GM12891 (cell line): ENCODE results near the gene WBP1.

Experiments
- PAX5 ChIP-seq: IDR thresholded peaks from 2 replicates; pipeline ENCODE4 v1.6.1; 2011; ENCODE audit warnings: low read length, moderate library complexity, mild to moderate bottlenecking; ENCODE audit not compliant: insufficient read depth, severe bottlenecking
- POLR2A ChIP-seq: IDR thresholded peaks from 2 replicates; pipeline ENCODE4 v1.6.1; 2011; ENCODE audit warnings: low read depth, low read length, control low read depth
- POLR2AphosphoS5 ChIP-seq: IDR thresholded peaks from 2 replicates; pipeline ENCODE4 v1.6.1; 2011; ENCODE audit warnings: low read depth, low read length, control low read depth
- POU2F2 ChIP-seq: IDR thresholded peaks from 2 replicates; pipeline ENCODE4 v1.6.1; 2011; ENCODE audit warnings: low read depth, mild to moderate bottlenecking, control low read depth, low read length, moderate library complexity
- SPI1 ChIP-seq: IDR thresholded peaks from 2 replicates; pipeline ENCODE4 v1.6.1; 2011; ENCODE audit warnings: low read depth, low read length, control low read depth
- TAF1 ChIP-seq: IDR thresholded peaks from 2 replicates; pipeline ENCODE4 v1.6.1; 2011; ENCODE audit warnings: low read depth, low read length, control low read depth

DNA sequence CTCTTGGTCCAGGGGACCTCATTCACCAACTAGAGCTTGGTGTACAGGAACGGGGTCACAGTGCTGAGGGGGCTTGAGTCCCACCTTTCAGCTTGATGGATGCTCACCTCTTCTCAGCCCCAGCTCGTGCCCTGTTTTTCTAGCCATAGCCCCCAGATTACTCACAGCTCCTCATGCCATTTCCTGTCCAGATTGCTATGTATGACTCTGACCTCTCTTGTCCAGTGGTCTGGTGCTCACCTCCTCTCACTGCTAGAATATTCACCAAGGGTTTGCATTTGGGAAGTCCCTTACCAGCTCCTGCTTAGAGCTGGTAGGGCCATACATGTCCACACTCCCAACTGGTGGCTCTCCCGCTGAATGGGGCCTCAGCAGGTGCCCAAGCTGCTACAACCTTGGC, 35.3 kb downstream of the WBP1 start:
- TF ChIP-seq POLR2A (no peak), TAF1 (no peak), POLR2AphosphoS5 (no peak), PAX5 (no peak), SPI1 (no peak), POU2F2 (no peak)
